HG03575 (cell line): ENCODE data around the gene HSF2.
A peak's percentile ranks its signal among the peaks of the same experiment; 100 is the strongest.

Experiments
- ATAC-seq: cut with Tn5 transposase; IDR thresholded peaks from one replicate; pipeline ENCODE4 v1.9.1; 2021; ENCODE audit not compliant: unreplicated experiment, insufficient number of reproducible peaks, low FRiP score; ENCODE audit errors: extremely low read depth

Gene HSF2

DNA sequence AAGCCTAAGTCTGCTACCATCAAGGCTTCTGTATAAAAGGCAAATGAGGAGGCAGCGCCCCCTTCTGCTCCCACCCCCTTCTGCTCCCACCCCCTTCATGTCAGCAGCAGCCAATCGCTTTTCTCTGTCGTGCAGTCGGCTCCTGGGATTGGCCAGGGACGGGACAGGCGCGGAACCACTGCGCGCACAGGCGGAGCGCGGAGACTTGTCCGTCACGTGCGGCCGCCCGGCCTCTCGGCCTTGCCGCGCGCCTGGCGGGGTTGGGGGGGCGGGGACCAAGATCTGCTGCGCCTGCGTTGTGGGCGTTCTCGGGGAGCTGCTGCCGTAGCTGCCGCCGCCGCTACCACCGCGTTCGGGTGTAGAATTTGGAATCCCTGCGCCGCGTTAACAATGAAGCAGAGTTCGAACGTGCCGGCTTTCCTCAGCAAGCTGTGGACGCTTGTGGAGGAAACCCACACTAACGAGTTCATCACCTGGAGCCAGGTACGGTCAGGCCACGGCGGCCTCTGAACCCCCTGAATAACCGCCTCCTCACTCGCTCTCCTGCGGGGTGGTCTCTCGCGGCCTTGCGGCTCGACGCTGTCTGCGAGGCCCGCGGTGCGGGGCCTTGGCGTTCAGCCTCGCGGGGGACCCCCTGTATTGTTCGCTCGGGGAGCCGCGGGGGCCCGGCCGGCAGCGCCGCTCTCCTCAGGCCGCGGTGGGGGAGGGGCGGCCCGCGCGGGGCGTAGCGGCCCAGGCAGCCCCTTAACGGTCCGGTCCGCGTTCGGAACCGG, at the start of gene HSF2:
TSS of gene HSF2 (plus strand) at position 305 of the 773 bp plus-strand sequence. CDS start at position 391, 86 bp downstream.
- ATAC-seq, result peak; percentile 95

- no peak for ATAC-seq
These were observed 46.3 kb upstream of the HSF2 start for GRCh38 chr6:122352981-122353664.

DNA sequence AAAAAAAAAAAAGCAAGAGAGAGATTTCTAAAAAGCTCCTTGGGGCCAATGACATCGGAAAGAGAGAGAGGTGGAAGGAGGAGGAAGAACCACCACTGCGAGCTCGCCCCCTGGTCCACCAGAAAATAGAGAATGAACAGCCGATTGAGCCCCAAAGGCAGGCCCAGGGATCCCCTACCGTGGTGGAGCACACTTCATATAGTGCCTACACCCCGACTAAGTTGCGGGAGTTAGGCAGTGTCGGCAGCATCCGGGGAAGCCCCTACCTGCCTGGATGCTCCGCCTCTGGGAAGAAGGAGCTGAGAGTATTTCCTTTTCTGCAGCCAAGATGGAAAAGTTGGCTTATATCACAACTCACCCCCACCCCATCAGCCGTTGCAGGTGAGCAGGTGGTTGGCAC, 38.6 kb upstream of the HSF2 start:
- ATAC-seq, result no peak

DNA sequence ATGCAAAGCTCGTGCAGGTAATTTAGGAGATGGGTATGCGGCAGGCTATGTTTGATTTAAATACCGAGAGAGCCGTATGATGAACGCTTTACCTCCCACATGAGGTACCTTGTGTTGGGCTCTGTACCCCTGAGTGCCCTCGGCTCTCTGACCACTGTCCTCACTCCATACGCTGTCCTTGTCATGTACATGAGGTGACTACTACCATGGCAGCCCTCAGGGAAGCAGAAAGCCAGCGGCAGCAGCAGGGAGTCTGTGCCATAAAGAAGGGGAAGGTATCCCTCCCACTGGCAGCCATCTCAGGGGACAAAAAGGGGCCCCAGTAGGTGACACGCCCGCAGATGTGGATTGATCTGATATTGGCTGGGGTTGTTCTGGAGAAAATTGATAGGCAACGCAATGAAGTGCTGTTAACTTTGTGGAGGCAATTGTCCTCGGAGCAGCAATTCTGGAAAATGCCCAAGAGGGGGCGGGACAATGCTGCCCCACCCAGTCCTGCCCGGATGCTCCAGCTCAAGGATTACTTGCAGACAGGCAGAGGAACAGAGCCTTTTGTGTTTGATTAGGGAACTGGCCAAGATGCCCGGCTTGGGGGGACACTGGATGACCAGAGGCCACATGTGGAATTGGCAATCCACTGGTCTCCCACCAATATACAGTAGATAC, 38.0 kb upstream of the HSF2 start:
- ATAC-seq, result no peak

DNA sequence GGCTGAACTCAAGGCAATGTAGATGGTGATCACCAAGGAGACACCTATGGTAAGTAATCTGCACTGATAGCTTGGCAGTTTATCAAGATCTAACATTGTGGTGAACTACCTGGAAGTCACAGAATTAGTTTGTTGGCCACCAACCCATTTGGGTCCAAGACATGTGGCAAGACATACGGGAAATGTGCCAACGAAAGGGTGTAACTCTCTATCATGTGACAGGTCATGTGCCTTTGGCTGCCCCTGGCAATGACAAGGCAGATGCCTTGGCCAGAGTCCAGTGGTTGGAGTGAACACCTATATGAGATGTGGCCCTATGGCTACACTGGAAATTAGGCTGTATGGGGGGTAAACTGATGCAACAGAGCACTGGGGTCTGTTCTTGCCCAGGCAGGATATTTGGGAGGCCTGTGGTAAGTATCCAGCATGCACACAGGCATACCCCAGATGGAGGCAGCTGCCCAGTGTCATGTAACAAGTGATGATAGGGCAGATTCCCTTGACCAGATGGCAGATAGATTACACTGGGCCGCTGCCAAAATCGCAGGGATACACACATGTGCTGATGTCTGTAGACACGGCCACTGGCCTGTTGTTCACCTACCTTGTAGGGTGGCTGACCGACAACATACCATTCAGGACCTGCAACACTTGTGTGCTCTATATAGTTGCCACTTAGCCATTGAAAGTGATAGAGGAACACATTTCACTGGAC, 35.5 kb upstream of the HSF2 start:
- no peak for ATAC-seq

DNA sequence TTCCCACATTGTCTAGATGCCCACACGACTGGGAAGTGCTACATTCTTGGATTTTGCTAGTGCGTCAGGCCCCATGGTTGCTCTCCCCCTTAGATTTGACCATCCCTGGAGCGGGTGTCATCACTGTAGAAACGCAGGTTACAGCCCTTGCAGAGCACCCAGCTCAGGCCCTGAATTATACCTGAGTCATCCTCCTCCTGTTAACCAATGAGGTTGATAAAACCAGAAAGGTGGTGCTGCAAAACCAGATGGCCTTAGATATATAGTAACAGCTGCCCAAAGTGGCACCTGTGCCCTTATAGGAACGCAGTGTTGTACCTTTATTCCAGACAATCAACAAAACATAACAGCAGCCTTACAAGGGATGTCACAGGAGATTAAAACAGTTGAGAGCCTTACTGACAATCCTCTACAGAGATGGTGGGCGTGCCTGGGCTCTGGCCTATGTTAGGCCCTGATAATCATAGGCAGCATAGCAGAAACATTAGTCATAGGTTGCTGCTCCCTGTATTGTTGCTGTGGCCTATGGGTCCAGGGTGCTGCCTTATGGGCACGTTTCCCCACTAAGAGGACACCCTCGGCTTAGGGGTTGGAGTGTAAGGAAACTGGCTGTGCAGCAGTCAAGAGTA, 33.6 kb upstream of the HSF2 start:
- no peak for ATAC-seq

GRCh38 chr6:122367171-122367570, 32.3 kb upstream of the HSF2 start:
- no peak for ATAC-seq

DNA sequence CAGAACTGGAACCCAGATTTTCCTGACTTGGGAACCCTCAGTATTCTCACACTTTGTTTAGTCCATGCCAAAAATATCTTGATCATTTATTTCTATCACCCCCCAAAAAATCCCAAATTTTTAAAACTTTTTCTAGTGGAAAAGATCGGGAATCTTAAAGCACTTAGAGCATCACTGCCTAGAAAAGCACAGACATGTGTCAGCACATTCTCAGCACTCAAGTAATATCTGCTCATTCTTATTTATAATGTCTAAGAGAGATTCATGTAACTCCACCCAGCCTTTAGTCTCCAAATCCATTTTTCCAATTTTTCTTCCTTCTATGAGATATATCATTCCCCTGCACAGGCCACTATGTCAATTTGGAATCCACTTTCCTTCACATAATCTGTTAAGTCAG, 29.9 kb upstream of the HSF2 start:
- ATAC-seq, result no peak

DNA sequence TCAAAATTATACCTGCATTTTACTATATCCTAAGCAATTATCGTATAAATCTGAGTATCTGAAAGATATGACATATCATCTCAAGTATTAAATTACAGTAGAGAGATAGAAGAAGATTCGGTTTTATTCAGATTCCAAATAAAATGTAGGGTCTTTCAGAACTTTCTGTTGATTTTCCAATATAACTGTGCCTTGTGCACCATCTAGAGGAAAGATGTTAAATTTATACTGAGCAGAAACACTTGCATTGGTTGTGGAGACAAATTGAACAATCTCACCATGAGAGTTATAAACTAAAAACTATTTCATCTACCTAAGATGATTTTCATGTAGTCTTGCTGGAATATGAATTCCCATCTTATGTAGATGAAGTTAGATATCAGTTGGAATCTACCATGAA, 26.8 kb upstream of the HSF2 start:
- no peak for ATAC-seq

DNA sequence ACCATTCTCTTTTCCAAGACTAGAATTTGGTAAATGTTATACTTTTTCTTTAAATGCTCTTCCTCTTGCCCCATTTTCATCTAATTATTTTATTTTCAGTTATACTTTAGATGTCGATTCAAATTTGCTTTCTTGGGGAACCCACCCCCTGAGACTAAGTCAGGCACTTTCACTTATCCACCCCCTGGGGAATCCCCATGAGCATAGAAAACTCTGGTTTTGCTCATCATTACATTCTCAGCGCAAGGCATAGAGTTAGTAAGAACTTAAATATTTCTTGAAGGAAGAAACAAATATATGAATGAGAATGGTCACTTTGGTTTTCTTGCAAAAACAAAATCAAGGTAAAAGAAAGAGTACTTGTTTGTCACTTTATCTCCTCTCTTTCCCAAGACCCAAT, 25.1 kb upstream of the HSF2 start:
- ATAC-seq, result no peak

- no peak for ATAC-seq
These were observed 23.2 kb upstream of the HSF2 start for GRCh38 chr6:122376246-122376645.

- ATAC-seq, result peak; percentile 96
These were observed 17.8 kb upstream of the HSF2 start for GRCh38 chr6:122381494-122382265.

DNA sequence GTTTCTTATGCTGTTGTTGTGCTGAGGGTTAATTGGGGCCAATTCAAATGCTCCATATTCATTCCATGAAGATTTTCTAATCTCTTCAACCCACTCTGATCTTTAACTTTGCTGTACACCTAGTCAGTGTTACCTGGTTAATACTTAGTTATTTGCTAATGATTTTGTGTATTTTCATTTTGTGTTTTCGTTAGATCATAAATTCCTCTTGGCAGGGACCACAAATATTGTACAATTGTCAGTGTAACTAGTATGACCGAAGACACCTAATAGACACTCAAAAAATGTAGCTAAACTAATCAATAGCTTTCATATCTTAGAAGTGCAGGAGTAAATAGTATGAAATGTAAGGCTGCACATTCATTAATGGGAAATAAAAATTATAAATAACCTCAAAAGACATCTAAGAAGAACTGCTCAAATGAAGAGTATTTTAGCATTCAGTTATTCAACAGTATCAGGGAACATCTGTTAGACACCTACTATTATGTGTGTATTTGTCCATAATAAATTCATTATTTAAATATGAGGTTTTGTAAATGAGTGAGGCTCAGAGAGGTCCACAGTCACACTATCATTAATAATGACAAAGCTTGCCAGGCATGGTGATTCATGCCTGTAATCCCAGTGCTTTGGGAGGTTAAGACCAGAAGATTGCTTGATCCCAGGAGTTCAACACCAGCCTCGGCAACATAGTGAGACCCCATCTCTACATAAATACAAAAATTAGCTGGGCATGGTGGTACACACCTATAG, 13.4 kb upstream of the HSF2 start:
- no peak for ATAC-seq

- no peak for ATAC-seq
These were observed 10.5 kb upstream of the HSF2 start for GRCh38 chr6:122388945-122389344.

GRCh38 chr6:122389704-122390372, 9.6 kb upstream of the HSF2 start:
- ATAC-seq, result no peak

DNA sequence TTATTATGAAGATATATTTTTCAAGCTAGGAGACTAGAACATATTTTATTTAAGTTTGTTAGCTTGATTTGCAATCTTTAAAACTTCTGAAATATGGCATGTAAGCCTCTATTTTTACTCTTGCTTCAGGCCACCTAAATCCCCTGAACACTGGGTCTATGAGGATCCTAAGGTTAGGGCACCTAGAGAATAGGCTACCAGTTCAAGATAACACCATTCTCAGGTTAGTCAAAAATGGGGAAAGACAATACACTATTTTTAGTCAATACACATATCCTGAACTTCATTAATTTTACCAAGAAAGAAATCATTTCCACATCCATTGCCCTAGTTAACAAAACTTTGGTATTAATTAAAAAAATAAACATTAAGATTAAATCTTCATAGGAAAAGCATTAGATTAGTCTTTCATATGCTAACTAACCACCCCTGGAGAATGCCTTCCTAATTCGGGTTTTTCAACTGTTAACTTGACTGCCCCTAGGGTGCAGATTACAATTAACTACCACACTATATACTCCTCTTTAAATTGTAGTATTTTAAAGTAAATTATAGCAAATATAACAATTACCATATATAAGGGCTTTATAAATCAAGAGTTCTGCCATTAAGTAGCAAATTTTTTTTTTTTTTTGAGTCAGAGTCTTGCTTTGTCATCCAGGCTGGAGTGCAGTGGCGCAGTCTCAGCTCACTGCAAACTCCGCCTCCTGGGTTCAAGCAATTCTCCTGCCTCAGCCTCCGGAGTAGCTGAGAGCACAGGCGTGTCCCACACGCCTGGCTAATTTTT, 6.7 kb upstream of the HSF2 start:
- ATAC-seq, result no peak
